PC-9 (cell line): ENCODE results near the gene APOC3. TPM values are rescaled to one million over a fixed set of nuclear protein-coding genes. Genes with fewer than 3 reads are reported as not detected.

Experiments used
- BruUV-seq: library from RNA; stranded (reverse); fragments of 400-500 nt; replicated peaks from 2 replicates; lab custom pipeline; 2021; lab: Mats Ljungman, UMichigan
- CTCF ChIA-PET: fragments of 300-600 bp; sonication (Branson Sonifier 250); formaldehyde crosslinking; loops from one replicate; lab custom pipeline; 2022; ENCODE audit warnings: antibody characterized with exemption; lab: Charles Lee
- POLR2A ChIA-PET: fragments of 300-600 bp; sonication (Branson Sonifier 250); formaldehyde crosslinking; loops from one replicate; lab custom pipeline; 2022; ENCODE audit warnings: antibody characterized with exemption; ENCODE audit not compliant: unreplicated experiment; lab: Charles Lee
- DNase-seq, 2 experiments: peaks; one replicate each; pipeline versions ENCODE4 v3.0.0 to v3.0.0-alpha.2; 2015 to 2022; ENCODE audit warnings: mixed read lengths in 1 of 2
- H2AFZ ChIP-seq: fragments of 200-600 bp; sonication (generic); 2 replicates; pipeline ENCODE4 v1.8.1; 2017; ENCODE audit warnings: antibody characterized with exemption
- H3F3A ChIP-seq: fragments of 200-600 bp; sonication (generic); 2 replicates; pipeline ENCODE4 v1.8.1; 2017; ENCODE audit warnings: antibody characterized with exemption, mild to moderate bottlenecking, low read depth; ENCODE audit not compliant: insufficient read depth
- H3K27ac ChIP-seq: fragments of 200-600 bp; sonication (generic); 2 replicates; pipeline ENCODE4 v1.6.1; 2016; ENCODE audit warnings: mixed run types
- H3K27me3 ChIP-seq: fragments of 200-600 bp; sonication (generic); 2 replicates; pipeline ENCODE4 v1.6.1; 2016; ENCODE audit warnings: low read depth, mixed run types; ENCODE audit not compliant: insufficient read depth
- H3K36me3 ChIP-seq: fragments of 200-600 bp; sonication (generic); 2 replicates; pipeline ENCODE4 v1.6.1; 2016; ENCODE audit warnings: low read depth, mixed run types
- H3K4me1 ChIP-seq: fragments of 200-600 bp; sonication (generic); replicated peaks from 2 replicates; pipeline ENCODE4 v1.6.1; 2016; ENCODE audit warnings: mixed run types; ENCODE audit not compliant: insufficient read depth
- H3K4me2 ChIP-seq: fragments of 200-600 bp; sonication (generic); 2 replicates; pipeline ENCODE4 v1.6.1; 2017; ENCODE audit warnings: mixed run types
- H3K4me3 ChIP-seq: fragments of 200-600 bp; sonication (generic); 2 replicates; pipeline ENCODE4 v1.6.1; 2016; ENCODE audit warnings: mixed run types
- H3K79me2 ChIP-seq: fragments of 200-600 bp; sonication (generic); 2 replicates; pipeline ENCODE4 v1.6.1; 2017; ENCODE audit warnings: low read depth, mixed run types
- H3K9me2 ChIP-seq: fragments of 200-600 bp; sonication (generic); 2 replicates; pipeline ENCODE4 v1.8.1; 2017; ENCODE audit warnings: mild to moderate bottlenecking; ENCODE audit not compliant: insufficient read depth
- H3K9me3 ChIP-seq: fragments of 200-600 bp; sonication (generic); 2 replicates; pipeline ENCODE4 v1.8.1; 2016; ENCODE audit warnings: low read depth; ENCODE audit not compliant: insufficient read depth
- H4K20me1 ChIP-seq: fragments of 200-600 bp; sonication (generic); 2 replicates; pipeline ENCODE4 v1.8.1; 2017; ENCODE audit not compliant: insufficient read depth
- CTCF ChIP-seq: fragments of 200-600 bp; sonication (generic); conservative IDR thresholded peaks from 2 replicates; pipeline ENCODE4 v1.6.1; 2017; ENCODE audit warnings: mixed run types, antibody characterized with exemption, mild to moderate bottlenecking, moderate library complexity
- EZH2 ChIP-seq: fragments of 200-600 bp; sonication (generic); IDR thresholded peaks from 2 replicates; pipeline ENCODE4 v1.8.0; 2017; ENCODE audit warnings: antibody characterized with exemption, low read depth
- intact Hi-C: fragments of 100-400 bp; cut with micrococcal nuclease; formaldehyde crosslinking; loops from one replicate; pipeline ENCODE4 v1.10.0; 2022; ENCODE audit not compliant: unreplicated experiment
- total RNA-seq: library from RNA; stranded (reverse); gene quantifications from 2 replicates; pipeline ENCODE4 v1.2.3, GENCODE V29; 2021

Gene APOC3
- total RNA-seq, 1 experiment from 2014 or later, result not detected

GRCh38 chr11:116859175-116859574 lies 29.5 kb downstream of the APOC3 start:
- peaks cover 15% of the 10 kb centered on the region; the same call in 1 of the 2 replicates for H3F3A ChIP-seq
- no peaks in the 10 kb centered on the region for H3K9me3 ChIP-seq
- no peak for TF ChIP-seq CTCF
- no peak for TF ChIP-seq EZH2
- H2AFZ ChIP-seq, result no peak overlapping the region
- ChIA-PET POLR2A (no interaction called here), CTCF (interaction anchor here (1.0 kb wide), 1 partner anchor 68 kb away, joined by 3 read pairs; the partner anchor contains the start of gene APOA5)
- H3K4me2 ChIP-seq, result no peak overlapping the region
- H3K4me1 ChIP-seq, result 0 out of 2 replicates have a peak, but pooled peaks cover 6% of the 10 kb centered on the region
- H3K79me2 ChIP-seq, result no peaks in the 10 kb centered on the region
- no peak for DNase-seq
- no peaks in the 10 kb centered on the region for H3K9me2 ChIP-seq
- no peaks in the 10 kb centered on the region for H3K27me3 ChIP-seq
- no TSS peak for BruUV-seq
- H4K20me1 ChIP-seq, result no peaks in the 10 kb centered on the region
- H3K36me3 ChIP-seq, result peaks cover 13% of the 10 kb centered on the region; the same call in 1 of the 2 replicates
- intact Hi-C loops, result no loop called here
- no peak overlapping the region for H3K4me3 ChIP-seq
- no peak overlapping the region for H3K27ac ChIP-seq

GRCh38 chr11:116860303-116860702 lies 30.6 kb downstream of the APOC3 start:
- BruUV-seq, result no TSS peak
- TF ChIP-seq CTCF (no peak), EZH2 (no peak)
- H3K79me2 ChIP-seq, result no peaks in the 10 kb centered on the region
- H3K27ac ChIP-seq, result no peak overlapping the region
- H3K9me2 ChIP-seq, result no peaks in the 10 kb centered on the region
- H3K36me3 ChIP-seq, result peaks cover 13% of the 10 kb centered on the region; the same call in 1 of the 2 replicates
- no peak for DNase-seq
- H3K4me2 ChIP-seq, result no peak overlapping the region
- H2AFZ ChIP-seq, result no peak overlapping the region
- H3F3A ChIP-seq, result peaks cover 9% of the 10 kb centered on the region; the same call in 1 of the 2 replicates
- CTCF ChIA-PET, result no interaction called here
- H3K4me3 ChIP-seq, result no peak overlapping the region
- intact Hi-C loops, result no loop called here
- H3K9me3 ChIP-seq, result no peaks in the 10 kb centered on the region
- H4K20me1 ChIP-seq, result no peaks in the 10 kb centered on the region
- 0 out of 2 replicates have a peak, but pooled peaks cover 6% of the 10 kb centered on the region for H3K4me1 ChIP-seq
- POLR2A ChIA-PET, result no interaction called here
- H3K27me3 ChIP-seq, result no peaks in the 10 kb centered on the region

GRCh38 chr11:116861539-116861938 lies 31.8 kb downstream of the APOC3 start:
- BruUV-seq, result no TSS peak
- no peak for DNase-seq

More at GRCh38 chr11:116861539-116861938, 31.8 kb downstream of the APOC3 start:
- Histone ChIP-seq H3F3A (peaks cover 9% of the 10 kb centered on the region; the same call in 1 of the 2 replicates), H3K27ac (0 out of 2 replicates have a peak overlapping the region, but pooled peaks have one; percentile 2), H2AFZ (no peak overlapping the region), H3K4me1 (0 out of 2 replicates have a peak, but pooled peaks cover 6% of the 10 kb centered on the region), H4K20me1 (no peaks in the 10 kb centered on the region), H3K9me2 (no peaks in the 10 kb centered on the region), H3K4me3 (no peak overlapping the region), H3K36me3 (peaks cover 13% of the 10 kb centered on the region; the same call in 1 of the 2 replicates), H3K9me3 (no peaks in the 10 kb centered on the region), H3K4me2 (no peak overlapping the region), H3K79me2 (no peaks in the 10 kb centered on the region), H3K27me3 (no peaks in the 10 kb centered on the region)
- intact Hi-C loops, result no loop called here
- ChIA-PET CTCF (no interaction called here), POLR2A (no interaction called here)
- TF ChIP-seq CTCF (no peak), EZH2 (no peak)
